ENCODE results near the gene RIMS4. TPM values are rescaled to one million over a fixed set of nuclear protein-coding genes. Genes with fewer than 3 reads are reported as not detected.

RIMS4 gene
- total and polyA plus RNA-seq, 2 of the 13 experiments (the other 11 are each of a cell fraction or from before 2014, with no cell fraction given) = 0.01 to 0.07 TPM

GRCh38 chr20:44733341-44734069 is 76.8 kb downstream of the RIMS4 start (continued):
- TF ChIP-seq ZBTB49 (CRISPR knock-in tag; IDR thresholded peaks at IDR 0.05; ENCODE audit: borderline replicate concordance) (no peak), SOX5 (CRISPR knock-in tag; IDR thresholded peaks at IDR 0.05; ENCODE audit: borderline replicate concordance) (peak; percentile 15; the same call in 1 of the 2 replicates), ZNF205 (CRISPR knock-in tag; IDR thresholded peaks at IDR 0.05) (0 out of 2 replicates have a peak, but pooled peaks have one; percentile 32), GRHL1 (CRISPR knock-in tag; conservative IDR thresholded peaks at IDR 0.05) (no peak), ZNF468 (CRISPR knock-in tag; IDR thresholded peaks at IDR 0.05) (no peak), ZNF230 (CRISPR knock-in tag; IDR thresholded peaks at IDR 0.05) (no peak), TBP (CRISPR knock-in tag; IDR thresholded peaks at IDR 0.05) (no peak), TEF (CRISPR knock-in tag; IDR thresholded peaks at IDR 0.05) (no peak), FUBP1 (CRISPR knock-in tag; IDR thresholded peaks at IDR 0.05; ENCODE audit: borderline replicate concordance) (no peak), SALL2 (CRISPR knock-in tag; IDR thresholded peaks at IDR 0.05) (no peak), STAG1 (CRISPR knock-in tag; IDR thresholded peaks at IDR 0.05) (peak; percentile 97), ZSCAN29 (CRISPR knock-in tag; conservative IDR thresholded peaks at IDR 0.05) (no peak), KDM3A (CRISPR knock-in tag; IDR thresholded peaks at IDR 0.05; ENCODE audit: low read depth) (peak; percentile 71; the same call in 1 of the 2 replicates), HIC2 (CRISPR knock-in tag; IDR thresholded peaks at IDR 0.05; ENCODE audit: low read depth) (no peak), THRA (CRISPR knock-in tag; IDR thresholded peaks at IDR 0.05; ENCODE audit: borderline replicate concordance) (peak; percentile 44; the same call in 1 of the 2 replicates), NR3C1 (CRISPR knock-in tag; IDR thresholded peaks at IDR 0.05) (no peak), HBP1 (CRISPR knock-in tag; IDR thresholded peaks at IDR 0.05; ENCODE audit: low read depth) (0 out of 2 replicates have a peak, but pooled peaks have one; percentile 30)
